ENCODE results near the gene WIPF3.

WIPF3 gene

DNA sequence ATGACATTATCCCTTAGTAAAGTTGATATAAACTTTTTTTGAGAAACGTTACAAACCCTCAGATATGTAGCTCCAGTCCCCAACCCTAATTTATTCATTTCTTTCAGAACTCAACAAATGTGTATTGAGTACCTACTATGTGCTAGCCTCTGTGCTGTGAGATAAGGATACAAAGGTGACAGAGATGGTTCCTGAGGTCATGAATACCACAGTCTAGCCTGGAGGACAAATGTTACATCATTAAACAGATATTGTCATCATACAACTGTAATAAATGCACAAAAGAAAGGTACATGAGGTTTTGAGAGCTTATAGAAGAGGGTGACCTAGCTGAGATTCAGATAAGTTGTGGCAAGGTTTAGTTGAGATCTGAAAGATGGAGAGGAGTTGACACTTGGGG, 4.4 kb upstream of the WIPF3 start:
- H3K27ac Mint-ChIP-seq: no peak overlapping the region
- H3K27me3 Mint-ChIP-seq: peaks cover 57% of the 10 kb centered on the region
- no peaks in the 10 kb centered on the region for H3K9me3 Mint-ChIP-seq

DNA sequence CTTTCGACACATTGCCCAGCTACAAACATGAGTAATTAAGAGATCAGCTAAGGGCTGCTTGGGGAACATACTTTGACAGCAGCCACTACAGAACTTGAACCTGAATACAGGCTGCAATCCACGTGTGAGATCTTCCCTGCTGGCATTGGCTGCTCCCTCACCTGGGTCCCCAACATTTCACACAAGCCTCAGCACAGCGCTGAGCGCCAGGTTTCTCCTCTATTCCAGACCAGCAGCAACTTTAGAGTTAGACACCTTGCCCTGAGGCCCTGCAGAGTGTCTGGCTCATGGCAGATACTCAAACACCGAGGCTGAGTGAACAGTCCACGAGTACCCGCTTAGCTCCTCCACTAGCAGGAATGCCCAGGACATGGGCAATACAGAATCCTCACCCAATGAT, 1.3 kb upstream of the WIPF3 start:
- Mint-ChIP-seq H3K4me1 (peaks cover 7% of the 10 kb centered on the region), H3K27me3 (peaks cover 85% of the 10 kb centered on the region), H3K9me3 (no peaks in the 10 kb centered on the region), H3K4me3 (no peak overlapping the region), H3K27ac (no peak overlapping the region)
- ATAC-seq (no peak), DNase-seq (no peak)

More for the DNA sequence above, 4.4 kb upstream of the WIPF3 start:
- ATAC-seq (no peak), DNase-seq (no peak)
- Mint-ChIP-seq H3K4me1 (no peaks in the 10 kb centered on the region), H3K4me3 (no peak overlapping the region)

- Mint-ChIP-seq H3K27ac (no peak overlapping the region), H3K9me3 (no peaks in the 10 kb centered on the region), H3K27me3 (peaks cover 89% of the 10 kb centered on the region), H3K4me3 (peak overlapping the region; percentile 11 to 33), H3K4me1 (peaks cover 7% of the 10 kb centered on the region)
- DNase-seq: no peak
- no peak for ATAC-seq
Measured at GRCh38 chr7:29805886-29806207, 461 bp upstream of the WIPF3 start.

DNA sequence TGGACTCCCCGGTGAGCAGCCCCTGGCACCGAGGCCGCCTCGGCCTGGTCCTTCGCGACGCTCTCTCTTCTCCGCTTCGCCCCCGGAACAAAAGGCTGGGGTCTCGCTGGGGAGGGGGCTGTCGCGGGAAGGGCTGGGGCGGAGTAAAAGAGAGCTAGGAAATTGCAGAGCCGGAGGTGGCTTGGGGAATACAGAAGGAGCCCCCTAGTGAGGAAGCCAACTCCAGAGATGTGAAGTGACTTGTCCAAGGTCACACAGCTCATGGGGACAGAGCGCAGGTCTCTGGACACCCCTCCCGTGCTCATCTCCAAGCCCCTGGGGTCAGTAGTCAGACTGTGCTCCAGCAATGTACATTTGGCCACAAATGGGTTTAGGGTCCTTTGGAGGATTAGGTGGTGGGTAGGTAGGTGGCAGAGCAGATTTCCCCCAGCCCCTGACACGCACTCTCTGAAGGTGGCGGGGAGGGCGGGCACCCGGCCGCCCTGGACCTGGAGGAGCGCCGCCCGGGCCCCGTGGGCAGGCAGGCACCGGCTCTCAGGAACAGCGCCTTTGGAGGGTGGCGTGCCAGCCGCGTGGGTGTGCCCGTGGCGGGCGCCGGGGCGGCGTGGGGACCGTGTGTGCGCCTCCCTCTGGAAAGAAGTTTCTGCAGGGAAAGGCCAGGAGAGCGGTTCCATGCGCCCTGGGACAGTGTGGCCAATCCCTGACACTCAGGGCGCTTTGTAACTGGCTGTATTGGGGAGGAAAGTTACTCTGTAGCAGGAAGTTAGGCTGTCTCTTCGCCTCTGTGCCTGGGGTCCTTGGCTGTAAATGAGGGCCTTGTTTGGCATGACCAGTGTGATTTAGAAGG, 910 bp downstream of the WIPF3 start:
- H3K27me3 Mint-ChIP-seq: peaks cover 85% of the 10 kb centered on the region
- H3K9me3 Mint-ChIP-seq: no peaks in the 10 kb centered on the region
- no peak overlapping the region for H3K27ac Mint-ChIP-seq
- peaks cover 7% of the 10 kb centered on the region for H3K4me1 Mint-ChIP-seq
- DNase-seq: no peak
- peak; percentile 52 for ATAC-seq
- peak overlapping the region in 1 of 2 donors; percentile 61 for H3K4me3 Mint-ChIP-seq

DNA sequence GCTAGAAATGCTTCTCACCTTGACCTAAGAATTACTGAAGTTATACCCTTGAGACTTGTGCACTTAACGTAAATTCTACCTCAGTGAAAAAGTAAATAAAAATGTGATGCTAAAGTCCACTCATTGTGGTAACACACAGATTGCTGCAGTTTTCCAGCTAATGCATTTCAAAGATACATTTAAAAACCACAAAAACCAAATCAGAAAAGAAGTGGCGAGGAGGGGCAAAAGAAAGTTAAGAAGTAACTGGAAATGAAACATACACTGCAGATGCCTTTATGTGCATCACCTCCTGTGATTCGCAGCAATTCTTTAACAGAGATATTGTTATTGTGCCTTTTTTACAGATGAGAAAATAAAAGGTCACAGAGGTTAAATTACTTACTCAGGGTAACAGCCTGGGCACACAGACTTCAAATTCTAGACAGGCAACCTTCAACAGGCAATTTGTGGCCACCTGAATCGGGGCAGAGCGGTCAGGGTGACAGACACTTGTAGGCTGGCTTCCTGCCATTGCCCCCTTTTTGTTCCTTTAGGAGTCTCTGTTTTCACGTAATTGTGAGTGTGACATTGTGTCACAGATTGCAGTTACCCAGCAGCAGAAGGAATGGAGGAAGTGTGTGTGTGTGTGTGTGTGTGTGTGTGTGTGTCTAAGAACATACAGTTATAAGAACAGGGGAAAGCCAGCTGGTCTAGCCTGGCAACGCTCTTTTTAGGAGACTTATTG, 1.9 kb downstream of the WIPF3 start:
- H3K27me3 Mint-ChIP-seq: peaks cover 85% of the 10 kb centered on the region
- peaks cover 7% of the 10 kb centered on the region for H3K4me1 Mint-ChIP-seq
- no peak overlapping the region for H3K4me3 Mint-ChIP-seq
- no peaks in the 10 kb centered on the region for H3K9me3 Mint-ChIP-seq
- H3K27ac Mint-ChIP-seq: no peak overlapping the region
- ATAC-seq: no peak
- no peak for DNase-seq

GRCh38 chr7:29809533-29810155, 3.3 kb downstream of the WIPF3 start:
- no peaks in the 10 kb centered on the region for H3K9me3 Mint-ChIP-seq
- peaks cover 85% of the 10 kb centered on the region for H3K27me3 Mint-ChIP-seq
- peaks cover 7% of the 10 kb centered on the region for H3K4me1 Mint-ChIP-seq
- ATAC-seq (no peak), DNase-seq (no peak)
- no peak overlapping the region for H3K27ac Mint-ChIP-seq
- no peak overlapping the region for H3K4me3 Mint-ChIP-seq

GRCh38 chr7:29810297-29810696, 4.0 kb downstream of the WIPF3 start:
- Mint-ChIP-seq H3K9me3 (no peaks in the 10 kb centered on the region), H3K27me3 (peaks cover 85% of the 10 kb centered on the region), H3K27ac (no peak overlapping the region), H3K4me1 (peaks cover 7% of the 10 kb centered on the region), H3K4me3 (no peak overlapping the region)
- ATAC-seq (no peak), DNase-seq (no peak)

GRCh38 chr7:29810813-29811482, 4.6 kb downstream of the WIPF3 start:
- no peak for DNase-seq
- no peak for ATAC-seq
- no peak overlapping the region for H3K27ac Mint-ChIP-seq
- no peaks in the 10 kb centered on the region for H3K9me3 Mint-ChIP-seq
- peaks cover 7% of the 10 kb centered on the region for H3K4me1 Mint-ChIP-seq
- no peak overlapping the region for H3K4me3 Mint-ChIP-seq
- H3K27me3 Mint-ChIP-seq: peaks cover 81% of the 10 kb centered on the region

DNA sequence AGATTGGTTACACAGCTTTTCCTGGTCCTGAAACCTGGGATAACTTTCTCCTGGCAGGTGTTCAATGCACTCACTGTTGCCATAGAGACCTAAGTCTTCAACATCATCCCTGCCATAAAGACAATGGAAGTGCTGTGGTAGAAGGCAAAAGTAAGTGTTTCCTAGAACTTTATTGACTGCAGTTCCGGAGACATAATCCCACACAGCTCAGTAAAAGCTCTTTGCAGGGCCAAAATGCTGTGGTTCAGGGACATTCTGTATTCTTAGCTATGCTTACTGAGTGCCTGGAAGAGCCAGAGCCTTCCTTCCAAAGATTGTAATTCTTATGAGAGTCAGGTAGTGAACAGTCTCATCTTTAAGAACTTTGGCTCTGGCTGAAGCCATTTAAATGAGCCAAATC, 5.3 kb downstream of the WIPF3 start:
- Mint-ChIP-seq H3K27me3 (peaks cover 78% of the 10 kb centered on the region), H3K27ac (no peak overlapping the region), H3K4me1 (peaks cover 7% of the 10 kb centered on the region), H3K4me3 (no peak overlapping the region), H3K9me3 (no peaks in the 10 kb centered on the region)
- ATAC-seq (no peak), DNase-seq (no peak)

DNA sequence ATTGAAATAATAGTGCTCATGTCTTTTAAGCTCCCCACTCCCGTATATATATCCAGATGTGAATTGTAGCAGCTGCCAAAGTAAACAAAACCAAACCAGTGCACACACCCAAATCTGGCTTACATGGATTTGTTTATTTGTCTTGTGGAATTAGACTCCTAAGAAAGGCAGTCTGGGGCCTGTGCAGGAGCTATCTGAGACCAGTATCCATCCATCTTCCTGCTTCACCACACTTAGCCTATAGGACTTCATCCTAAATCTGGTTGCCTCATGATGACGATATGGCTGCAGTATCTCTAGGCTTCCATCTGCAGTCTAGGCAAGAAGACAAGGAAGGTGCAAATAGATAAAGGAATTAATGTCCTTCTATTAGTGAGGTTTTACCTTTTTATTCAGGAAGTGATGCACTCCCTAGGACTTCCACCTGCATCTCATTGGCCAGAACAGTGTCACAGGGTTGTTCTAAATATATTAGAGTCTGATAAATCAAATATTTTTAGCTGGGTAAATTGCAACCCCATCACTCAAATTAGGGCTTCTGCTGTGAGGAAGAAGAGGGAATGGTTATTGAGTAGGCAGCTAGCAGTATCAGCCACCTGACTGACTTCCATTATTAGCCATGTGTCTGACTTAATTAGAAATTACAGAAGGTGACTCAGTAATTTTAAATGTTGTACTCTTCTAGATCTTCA, 6.0 kb downstream of the WIPF3 start:
- Mint-ChIP-seq H3K4me1 (peaks cover 7% of the 10 kb centered on the region), H3K27me3 (peaks cover 73% of the 10 kb centered on the region), H3K4me3 (no peak overlapping the region), H3K27ac (no peak overlapping the region), H3K9me3 (no peaks in the 10 kb centered on the region)
- DNase-seq: no peak
- no peak for ATAC-seq

DNA sequence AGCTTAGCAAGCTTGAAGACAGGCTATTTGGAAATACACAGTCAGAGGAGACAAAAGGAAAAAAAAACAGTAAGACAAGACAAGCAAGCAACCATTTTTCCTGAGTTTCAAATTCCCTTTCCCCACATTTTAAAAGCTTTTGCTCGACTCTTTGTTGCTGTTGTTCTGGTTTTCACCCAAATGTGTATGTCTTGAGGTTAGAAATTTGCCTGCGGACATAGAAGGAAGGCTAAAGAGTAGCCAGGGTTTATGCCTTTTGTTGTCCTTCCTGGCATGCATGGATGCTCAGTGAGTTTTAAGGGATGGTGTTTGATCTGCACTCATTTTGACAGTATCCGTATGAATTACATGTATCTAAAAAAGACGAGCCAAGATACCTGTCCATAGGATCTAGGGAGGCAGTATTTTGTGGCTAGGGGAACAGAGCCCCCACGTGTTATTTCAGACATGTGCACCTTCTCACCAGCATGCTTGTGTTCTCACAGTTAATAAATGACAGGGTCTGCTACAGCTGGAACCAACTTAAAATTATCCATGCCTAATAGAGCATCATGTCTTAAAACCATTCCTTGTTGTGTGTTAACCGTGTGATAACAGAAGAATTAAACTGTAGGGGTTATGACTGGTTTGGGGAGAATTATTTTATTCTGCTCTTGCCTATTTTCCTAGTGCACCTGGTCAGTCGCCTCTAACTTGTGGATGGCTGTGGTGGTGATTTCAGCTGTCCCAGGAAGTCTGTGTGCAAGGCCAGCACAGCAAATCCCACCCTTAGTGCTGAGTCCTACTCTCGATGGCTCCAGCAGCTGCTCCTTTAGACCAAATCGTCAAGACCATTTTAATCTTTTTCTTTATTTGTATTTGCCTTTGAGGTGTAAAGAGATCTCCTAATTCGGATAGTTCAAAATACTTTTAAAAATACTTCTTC, 9.1 kb downstream of the WIPF3 start:
- ATAC-seq (no peak), DNase-seq (no peak)
- no peak overlapping the region for H3K27ac Mint-ChIP-seq
- no peaks in the 10 kb centered on the region for H3K4me1 Mint-ChIP-seq
- H3K4me3 Mint-ChIP-seq: no peak overlapping the region
- H3K27me3 Mint-ChIP-seq: peaks cover 42% of the 10 kb centered on the region
- H3K9me3 Mint-ChIP-seq: no peaks in the 10 kb centered on the region

- no peak overlapping the region for H3K27ac Mint-ChIP-seq
- ATAC-seq: no peak
- no peaks in the 10 kb centered on the region for H3K9me3 Mint-ChIP-seq
- H3K4me3 Mint-ChIP-seq: no peak overlapping the region
- H3K27me3 Mint-ChIP-seq: peaks cover 19% of the 10 kb centered on the region
- no peak for DNase-seq
- H3K4me1 Mint-ChIP-seq: no peaks in the 10 kb centered on the region
Measured at GRCh38 chr7:29818308-29818707, 12.0 kb downstream of the WIPF3 start.

- Mint-ChIP-seq H3K27me3 (peaks cover 8% of the 10 kb centered on the region), H3K4me1 (peaks cover 6% of the 10 kb centered on the region), H3K4me3 (peak overlapping the region; percentile 45 to 47), H3K9me3 (no peaks in the 10 kb centered on the region), H3K27ac (peak overlapping the region in 1 of 2 donors; percentile 25)
- ATAC-seq (peak; percentile 40), DNase-seq (no peak)
Measured at GRCh38 chr7:29825775-29826529, 19.6 kb downstream of the WIPF3 start.

GRCh38 chr7:29826530-29826822, 20.2 kb downstream of the WIPF3 start:
- no peak for ATAC-seq
- H3K27ac Mint-ChIP-seq: no peak overlapping the region
- peaks cover 0 to 2% of the 10 kb centered on the region in 2 donors for H3K9me3 Mint-ChIP-seq
- H3K27me3 Mint-ChIP-seq: peaks cover 8% of the 10 kb centered on the region
- peaks cover 6% of the 10 kb centered on the region for H3K4me1 Mint-ChIP-seq
- no peak for DNase-seq
- H3K4me3 Mint-ChIP-seq: no peak overlapping the region
